CD4-positive, alpha-beta T cell treated with Interleukin-6 for 4 hours (primary cell): Measurements from ENCODE around the gene IL6ST.

Source experiments
- DNase-seq: peaks from one replicate; pipeline ENCODE4 v3.0.0-alpha.2; 2020; ENCODE audit warnings: mixed read lengths

IL6ST gene

DNA sequence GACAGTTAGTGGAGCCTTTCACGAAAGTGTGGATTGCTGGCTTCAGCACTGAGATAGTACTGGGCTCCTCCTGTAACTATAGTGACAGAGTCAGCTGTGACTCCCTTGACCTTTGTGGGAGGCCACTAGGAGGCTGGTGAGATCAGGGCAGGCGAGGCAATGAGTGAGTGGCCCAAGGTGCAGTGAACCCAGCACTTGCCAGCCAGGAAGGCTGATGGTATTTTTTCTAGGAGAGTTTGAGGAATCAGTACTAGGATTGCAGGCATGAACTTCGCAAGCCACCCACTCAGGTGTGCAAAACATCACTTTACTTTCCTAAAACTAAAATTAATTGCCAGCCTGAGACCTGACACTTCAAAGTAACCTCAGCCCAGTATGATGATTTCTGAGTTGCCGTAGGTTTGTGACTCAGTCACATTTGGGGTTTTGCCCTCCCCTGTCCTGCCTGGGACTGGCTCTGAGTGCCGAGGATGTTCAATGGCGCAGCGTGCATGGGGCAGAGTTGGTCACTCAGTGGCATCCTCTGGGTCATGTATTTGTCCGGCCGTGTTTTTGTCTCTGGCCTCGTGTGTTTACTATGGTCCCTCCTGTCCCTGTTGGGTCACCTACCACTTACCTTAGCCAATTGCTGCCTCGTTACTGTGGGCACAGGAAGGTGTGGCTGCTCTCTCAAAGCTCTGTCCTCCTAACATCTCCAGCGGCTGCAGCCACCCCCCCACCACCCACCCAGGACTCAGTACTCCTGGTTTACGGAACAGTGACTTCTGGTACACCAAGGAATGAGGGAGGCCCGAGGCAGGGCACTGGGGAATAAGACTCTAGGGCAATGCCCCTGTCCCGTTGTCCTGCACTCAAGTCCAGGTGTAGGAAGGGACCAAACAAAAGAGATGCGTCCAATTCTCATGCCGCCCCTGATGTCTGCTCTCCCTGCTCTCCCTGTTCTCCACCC, 76.4 kb downstream of the IL6ST start:
- DNase-seq = no peak

GRCh38 chr5:55917402-55918086, 77.2 kb downstream of the IL6ST start:
- no peak for DNase-seq

DNA sequence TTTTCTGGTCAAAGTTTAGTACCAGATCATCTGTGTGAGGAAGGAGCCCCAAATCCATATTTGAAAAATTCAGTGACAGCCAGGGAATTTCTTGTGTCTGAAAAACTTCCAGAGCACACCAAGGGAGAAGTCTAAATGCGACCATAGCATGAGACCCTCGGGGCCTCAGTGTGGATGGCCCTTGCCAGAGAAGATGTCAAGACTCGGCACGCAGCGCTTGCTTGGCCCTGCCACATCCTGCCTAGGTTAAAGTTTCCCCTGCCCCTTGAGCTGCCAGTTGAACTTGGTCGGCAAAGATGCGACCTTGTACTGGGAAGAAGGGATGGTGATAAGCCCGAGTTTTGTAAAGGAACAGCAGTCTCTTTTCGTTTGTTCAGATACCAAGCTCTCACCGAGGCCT, 77.8 kb downstream of the IL6ST start:
- no peak for DNase-seq

DNA sequence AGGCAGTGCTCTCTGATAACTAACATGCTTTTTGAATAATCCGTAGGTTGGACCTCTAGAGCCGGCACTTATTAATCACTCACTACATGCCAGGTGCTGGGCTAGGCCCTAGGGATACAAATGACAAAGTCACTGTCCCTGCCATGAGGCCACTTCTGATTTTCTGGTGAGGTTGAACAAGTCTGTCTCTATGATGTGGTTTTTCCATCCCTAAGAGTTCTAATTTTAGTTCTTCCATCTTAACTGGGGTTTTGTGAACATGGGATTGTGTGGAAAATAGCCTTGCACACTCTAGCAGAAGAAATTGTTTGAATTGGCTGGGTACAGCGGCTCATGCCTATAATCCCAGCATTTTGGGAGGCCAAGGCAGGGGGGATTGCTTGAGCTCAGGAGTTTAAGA, 79.0 kb downstream of the IL6ST start:
- DNase-seq = no peak

- DNase-seq = no peak
These were observed 79.8 kb downstream of the IL6ST start for GRCh38 chr5:55914971-55915370.

DNA sequence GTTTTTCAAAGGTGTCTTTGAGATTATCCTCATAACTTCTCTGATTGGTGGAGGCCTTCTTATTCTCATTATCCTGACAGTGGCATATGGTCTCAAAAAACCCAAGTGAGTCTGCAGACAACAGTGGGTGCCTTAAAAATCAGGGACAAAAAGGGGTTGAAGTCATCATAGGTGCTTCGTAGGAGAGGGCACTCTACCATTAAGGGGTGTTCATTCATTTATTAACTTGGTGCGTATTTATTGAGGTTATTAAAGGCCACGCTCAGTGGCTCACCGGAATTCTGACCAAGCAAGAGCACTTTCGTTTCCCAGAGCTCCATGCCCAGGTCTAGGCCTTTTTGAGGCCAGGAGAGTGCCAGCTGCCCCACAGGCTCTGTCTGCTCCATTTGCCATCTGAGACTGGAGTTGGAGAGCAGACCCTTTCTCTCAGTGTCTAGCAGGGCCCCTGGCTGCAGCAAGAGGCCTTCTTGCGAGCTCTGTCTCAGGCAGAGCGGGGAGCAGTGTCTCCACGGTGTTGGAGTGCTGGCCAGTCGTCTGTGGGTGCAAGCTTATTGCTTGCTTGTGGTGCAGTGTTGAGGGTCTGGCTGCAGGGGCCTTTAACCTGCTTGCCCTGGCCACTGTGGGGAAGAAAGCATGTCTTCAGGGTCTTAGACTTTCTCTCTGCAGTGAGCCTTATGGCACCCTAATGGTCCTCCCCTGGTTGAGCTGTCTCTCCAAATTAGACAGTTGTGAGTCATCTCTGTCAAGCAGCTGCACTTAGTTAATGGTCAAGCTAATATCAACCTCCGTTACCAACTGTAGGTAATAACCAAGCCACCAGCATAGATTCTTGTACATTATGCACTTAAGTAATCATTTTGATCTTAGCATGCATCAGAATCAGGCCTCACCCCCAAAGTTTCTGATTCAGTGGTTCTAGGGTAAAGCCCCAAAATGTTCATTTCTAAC, 81.0 kb downstream of the IL6ST start:
- DNase-seq = no peak

DNA sequence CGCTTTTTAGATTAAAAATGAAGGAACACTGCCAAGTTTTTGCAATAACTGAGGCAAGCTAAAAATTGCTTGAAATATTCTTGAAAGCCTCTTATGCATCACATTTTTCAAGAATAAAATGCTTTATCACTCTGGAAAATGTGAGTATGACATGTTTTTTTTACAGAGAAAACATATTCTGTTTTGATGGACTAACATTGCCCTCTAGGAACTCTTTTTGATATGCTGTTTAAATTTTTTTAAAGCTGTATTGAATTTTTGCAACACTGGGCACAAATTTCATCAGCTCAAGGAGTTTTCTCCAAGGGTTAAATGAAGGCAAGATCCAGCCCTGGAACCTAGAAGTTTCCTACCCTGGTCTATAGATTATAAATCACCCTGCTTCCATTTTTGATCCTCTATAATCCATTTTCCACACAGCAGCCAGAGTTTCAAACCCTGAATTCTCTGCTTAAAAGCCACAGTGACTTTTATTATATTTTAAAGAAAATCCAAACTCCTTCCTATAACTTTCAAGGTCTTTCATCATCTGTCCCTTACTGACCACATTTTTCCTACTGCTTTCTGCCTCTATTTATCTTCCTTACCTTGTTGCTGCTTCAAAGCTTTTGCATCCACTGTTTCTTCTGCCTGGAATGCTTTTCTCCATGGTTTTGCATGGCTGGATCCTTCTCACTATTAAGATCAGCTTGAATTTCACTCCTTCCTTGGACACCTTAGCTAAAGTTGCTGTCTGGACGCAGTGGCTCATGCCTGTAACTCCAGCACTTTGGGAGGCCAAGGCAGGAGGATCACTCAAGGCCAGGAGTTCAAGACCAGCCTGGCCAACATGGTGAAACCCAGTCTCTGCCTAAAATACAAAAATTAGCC, 82.7 kb downstream of the IL6ST start:
- DNase-seq = no peak

DNA sequence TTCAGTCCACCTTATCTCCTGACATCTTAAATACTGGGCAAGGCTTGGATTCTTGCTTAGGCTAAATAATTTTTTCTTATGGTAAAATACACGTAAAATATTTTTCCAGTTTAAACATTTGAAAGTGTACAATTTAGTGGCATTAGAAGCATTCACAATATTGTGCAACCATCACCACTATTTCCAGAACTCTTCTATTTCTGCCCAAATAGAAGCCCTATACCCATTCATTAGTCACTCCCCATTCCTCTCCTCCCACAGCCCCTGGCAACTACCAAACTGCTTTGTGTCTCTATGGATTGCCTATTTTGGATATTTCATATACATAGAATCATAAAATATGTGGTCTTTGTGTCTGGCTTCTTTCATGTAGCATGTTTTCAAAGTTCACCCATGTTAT, 86.0 kb downstream of the IL6ST start:
- no peak for DNase-seq

GRCh38 chr5:55907927-55908326, 86.8 kb downstream of the IL6ST start:
- DNase-seq = no peak

DNA sequence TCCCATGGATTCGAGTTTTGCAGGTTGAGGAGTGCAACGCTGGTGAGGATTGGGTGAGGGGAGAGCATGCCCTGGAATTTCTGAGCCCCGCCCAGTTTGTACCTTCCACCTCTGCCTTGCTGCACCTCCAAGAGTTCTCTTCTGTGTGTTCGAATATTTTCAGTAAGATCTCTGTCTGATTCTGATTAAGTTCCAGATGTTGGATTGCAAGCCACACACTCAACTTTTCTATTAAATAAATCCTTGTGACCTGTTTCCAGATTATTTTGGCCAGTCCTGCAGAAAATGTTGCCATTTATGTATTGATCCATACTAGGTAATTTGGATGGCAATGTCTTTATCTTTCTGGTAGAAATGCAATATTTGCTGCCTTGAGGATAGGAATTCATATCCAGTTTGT, 89.5 kb downstream of the IL6ST start:
- DNase-seq = no peak

DNA sequence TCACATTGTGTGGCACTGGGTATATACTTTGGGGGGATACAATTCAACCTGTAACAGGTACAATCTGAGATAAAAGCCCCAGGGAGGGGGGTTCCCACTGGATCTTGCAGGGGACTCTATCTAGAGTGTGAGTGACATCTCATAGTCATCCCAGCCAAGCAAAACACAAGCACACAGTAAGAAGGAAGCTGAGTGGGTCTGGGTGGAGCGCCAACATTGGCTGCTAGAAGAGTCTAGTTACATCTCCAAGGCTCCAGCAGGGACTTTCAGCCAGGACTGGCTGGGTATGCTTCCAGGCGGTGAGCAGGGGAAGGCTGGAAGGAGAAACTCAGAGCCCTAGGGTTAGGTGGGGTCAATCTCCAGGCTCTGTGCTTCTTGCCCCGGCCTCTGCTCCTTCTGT, 90.6 kb downstream of the IL6ST start:
- no peak for DNase-seq

DNA sequence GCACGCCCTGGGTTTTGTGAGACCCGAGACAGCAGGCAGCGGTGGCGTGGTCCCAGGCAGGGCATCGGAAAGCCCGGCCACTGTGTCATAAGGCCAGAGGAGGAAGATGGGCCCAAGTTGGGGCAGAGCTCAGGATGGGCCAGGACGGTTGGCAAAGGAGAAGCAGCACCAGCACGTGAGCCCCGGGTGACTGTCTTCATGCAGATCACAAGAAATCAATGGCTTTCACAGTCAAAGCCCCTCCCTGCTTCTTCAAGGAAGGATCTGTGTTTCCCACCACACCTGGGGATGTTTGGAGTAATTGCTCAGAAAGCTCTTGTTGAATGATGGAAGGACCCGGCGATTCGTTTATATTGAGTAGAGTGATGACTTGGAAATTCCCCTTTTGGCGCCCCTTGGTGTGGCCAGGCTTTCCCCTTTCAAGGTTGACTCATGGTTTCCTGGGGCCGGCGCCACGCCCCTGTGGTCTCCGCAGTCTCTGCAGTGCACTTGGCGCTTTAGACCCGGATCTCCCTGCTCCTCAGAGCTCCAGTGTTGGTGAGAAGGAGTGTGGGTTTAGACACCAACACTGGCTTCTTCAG, 91.6 kb downstream of the IL6ST start:
- peak; percentile 55 for DNase-seq

- no peak for DNase-seq
These were observed 92.1 kb downstream of the IL6ST start for GRCh38 chr5:55902696-55903095.

GRCh38 chr5:55900776-55901175, 94.0 kb downstream of the IL6ST start:
- no peak for DNase-seq

DNA sequence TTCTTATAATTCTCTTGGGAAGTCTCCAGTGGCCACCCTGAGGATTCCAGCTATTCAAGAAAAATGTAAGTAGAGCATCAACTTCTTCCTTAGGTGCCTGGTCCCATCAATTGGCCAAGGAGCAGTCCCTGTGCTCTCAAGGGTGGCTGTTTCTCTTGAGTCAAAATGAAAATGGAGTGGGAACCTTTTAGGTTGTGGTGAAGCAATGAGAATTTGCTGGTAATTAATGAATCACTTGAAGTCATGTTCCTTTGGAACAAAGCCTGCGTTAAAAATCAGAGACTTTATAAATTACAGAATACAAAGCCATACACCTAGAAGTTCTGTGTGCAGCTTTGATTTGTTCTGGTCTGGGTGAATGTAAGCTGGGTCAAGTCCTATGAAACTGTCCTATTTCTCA, 94.7 kb downstream of the IL6ST start:
- no peak for DNase-seq

GRCh38 chr5:55899344-55899743, 95.4 kb downstream of the IL6ST start:
- no peak for DNase-seq

- no peak for DNase-seq
These were observed 96.9 kb downstream of the IL6ST start for GRCh38 chr5:55897905-55898304.

- no peak for DNase-seq
These were observed 97.4 kb downstream of the IL6ST start for GRCh38 chr5:55897206-55897894.

- DNase-seq = no peak
These were observed 98.1 kb downstream of the IL6ST start for GRCh38 chr5:55896663-55897062.

GRCh38 chr5:55896238-55896637, 98.5 kb downstream of the IL6ST start:
- no peak for DNase-seq

- no peak for DNase-seq
These were observed 99.4 kb downstream of the IL6ST start for GRCh38 chr5:55895346-55895745.
